ENCODE results near the gene TXNDC5. TPM values are rescaled to one million over a fixed set of nuclear protein-coding genes. Genes with fewer than 3 reads are reported as not detected.
A peak's percentile ranks its signal among the peaks of the same experiment; 100 is the strongest.

The TXNDC5 gene
- total RNA-seq, 6 experiments from 2014 or later = 226 to 280 (median 258) TPM

- no peaks in the 10 kb centered on the region for H3K27me3 Mint-ChIP-seq (ENCODE audit: insufficient read depth)
- H3K27ac Mint-ChIP-seq = peak overlapping the region; percentile 2; the same call in 1 of the 2 replicates
- DNase-seq = no peak
- H3K4me1 Mint-ChIP-seq (ENCODE audit: low read depth) = peaks cover 18% of the 10 kb centered on the region
- H3K4me3 Mint-ChIP-seq = no peak overlapping the region
- no peaks in the 10 kb centered on the region; the same call in none of the 2 replicates for H3K36me3 Mint-ChIP-seq (ENCODE audit: low read depth)
- H3K9me3 Mint-ChIP-seq = no peaks in the 10 kb centered on the region
- TF ChIP-seq CTCF (IDR thresholded peaks at IDR 0.05) = no peak
Observed at GRCh38 chr6:7904654-7905319, 5.8 kb downstream of the TXNDC5 start.

- no peak for DNase-seq
- Mint-ChIP-seq H3K27ac (no peak overlapping the region), H3K27me3 (ENCODE audit: insufficient read depth) (no peaks in the 10 kb centered on the region), H3K4me1 (ENCODE audit: low read depth) (peaks cover 10% of the 10 kb centered on the region), H3K36me3 (ENCODE audit: low read depth) (peaks cover 3% of the 10 kb centered on the region), H3K4me3 (no peak overlapping the region), H3K9me3 (no peaks in the 10 kb centered on the region)
- TF ChIP-seq CTCF (IDR thresholded peaks at IDR 0.05) = no peak
Observed at GRCh38 chr6:7903673-7904072, 6.9 kb downstream of the TXNDC5 start.

- H3K27me3 Mint-ChIP-seq (ENCODE audit: insufficient read depth) = no peaks in the 10 kb centered on the region; the same call in 1 of the 2 replicates
Observed at GRCh38 chr6:7902867-7903266, 7.7 kb downstream of the TXNDC5 start.

GRCh38 chr6:7902221-7902620 is 8.4 kb downstream of the TXNDC5 start:
- Mint-ChIP-seq H3K4me3 (no peak overlapping the region), H3K27me3 (ENCODE audit: insufficient read depth) (no peaks in the 10 kb centered on the region; the same call in 1 of the 2 replicates), H3K9me3 (no peaks in the 10 kb centered on the region), H3K4me1 (ENCODE audit: low read depth) (no peaks in the 10 kb centered on the region), H3K36me3 (ENCODE audit: low read depth) (peaks cover 17% of the 10 kb centered on the region), H3K27ac (no peak overlapping the region)
- no peak for TF ChIP-seq CTCF (IDR thresholded peaks at IDR 0.05)
- DNase-seq = no peak

More at GRCh38 chr6:7902867-7903266, 7.7 kb downstream of the TXNDC5 start:
- H3K4me1 Mint-ChIP-seq (ENCODE audit: low read depth) = peaks cover 5% of the 10 kb centered on the region; the same call in 1 of the 2 replicates
- no peak for TF ChIP-seq CTCF (IDR thresholded peaks at IDR 0.05)
- peaks cover 11% of the 10 kb centered on the region for H3K36me3 Mint-ChIP-seq (ENCODE audit: low read depth)
- H3K4me3 Mint-ChIP-seq = no peak overlapping the region
- no peak overlapping the region for H3K27ac Mint-ChIP-seq
- no peaks in the 10 kb centered on the region for H3K9me3 Mint-ChIP-seq
- no peak for DNase-seq

GRCh38 chr6:7901780-7902179 is 8.8 kb downstream of the TXNDC5 start:
- no peaks in the 10 kb centered on the region for H3K9me3 Mint-ChIP-seq
- no peak for TF ChIP-seq CTCF (IDR thresholded peaks at IDR 0.05)
- no peaks in the 10 kb centered on the region for H3K4me1 Mint-ChIP-seq (ENCODE audit: low read depth)
- no peak overlapping the region for H3K27ac Mint-ChIP-seq
- DNase-seq = no peak
- no peak overlapping the region for H3K4me3 Mint-ChIP-seq
- peaks cover 17% of the 10 kb centered on the region for H3K36me3 Mint-ChIP-seq (ENCODE audit: low read depth)
- H3K27me3 Mint-ChIP-seq (ENCODE audit: insufficient read depth) = no peaks in the 10 kb centered on the region; the same call in 1 of the 2 replicates

All from HFFc6 (cell line).